SK-N-MC (cell line): ENCODE results near the gene ATMIN.

Experiments used
- DNase-seq: peaks from one replicate; pipeline ENCODE4 v3.0.0-alpha.2; 2011; ENCODE audit warnings: low read depth, low spot score
- H3K27ac ChIP-seq: fragments of 200-600 bp; sonication (generic); 2 replicates; pipeline ENCODE4 v1.5.1; 2016; ENCODE audit warnings: mixed run types
- H3K36me3 ChIP-seq: fragments of 200-600 bp; sonication (generic); 2 replicates; pipeline ENCODE4 v1.6.1; 2017; ENCODE audit warnings: antibody characterized with exemption, low read length, mixed read lengths; ENCODE audit not compliant: insufficient read depth
- H3K4me3 ChIP-seq: fragments of 200-600 bp; sonication (generic); 2 replicates; pipeline ENCODE4 v1.5.1; 2016
- H3K9ac ChIP-seq: fragments of 200-600 bp; sonication (generic); 2 replicates; pipeline ENCODE4 v1.8.0; 2017; ENCODE audit warnings: mixed run types, mixed read lengths; ENCODE audit not compliant: insufficient read length
- H3K9me3 ChIP-seq: fragments of 200-600 bp; sonication (generic); 2 replicates; pipeline ENCODE4 v1.6.1; 2017; ENCODE audit warnings: low read depth, mild to moderate bottlenecking, antibody characterized with exemption, low read length, moderate library complexity, mixed read lengths
- EZH2 ChIP-seq: fragments of 200-600 bp; sonication (generic); IDR thresholded peaks from one replicate; pipeline ENCODE4 v1.6.1; 2017; ENCODE audit warnings: antibody characterized with exemption
- FOXP2 ChIP-seq: optimal IDR thresholded peaks from 2 replicates; pipeline ENCODE3; 2011; ENCODE audit warnings: mild to moderate bottlenecking, moderate library complexity; ENCODE audit not compliant: insufficient read depth; ENCODE audit errors: extremely low read length, control extremely low read depth
- POLR2AphosphoS5 ChIP-seq: IDR thresholded peaks from 2 replicates; pipeline ENCODE4 v1.6.1; 2012; ENCODE audit warnings: mild to moderate bottlenecking, low read depth, low read length, borderline replicate concordance

The ATMIN gene

DNA sequence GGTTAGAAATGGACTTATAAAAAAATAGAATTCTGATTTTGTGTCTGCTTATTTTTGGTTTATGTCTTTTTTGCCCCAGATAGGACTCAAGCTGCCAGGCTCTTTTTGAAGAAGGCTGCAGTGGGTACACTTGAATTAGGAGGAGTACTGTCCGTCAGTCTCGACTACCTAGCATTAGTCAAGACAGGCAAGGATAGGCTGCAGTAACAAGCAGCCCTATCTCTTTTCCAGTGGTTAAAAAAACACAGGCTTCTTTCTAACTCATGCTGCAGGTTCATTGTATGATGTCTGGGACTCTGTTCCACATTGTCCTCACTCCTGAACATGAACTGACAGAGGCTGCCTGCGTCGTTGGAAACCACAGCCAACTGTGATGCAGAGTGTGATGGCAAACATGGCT is 33.4 kb downstream of the ATMIN start:
- Histone ChIP-seq H3K9me3 (no peaks in the 10 kb centered on the region), H3K27ac (no peak overlapping the region), H3K4me3 (no peak overlapping the region), H3K36me3 (no peaks in the 10 kb centered on the region), H3K9ac (no peak overlapping the region)
- TF ChIP-seq FOXP2 = no peak
- no peak for TF ChIP-seq EZH2
- TF ChIP-seq POLR2AphosphoS5 = no peak
- no peak for DNase-seq

DNA sequence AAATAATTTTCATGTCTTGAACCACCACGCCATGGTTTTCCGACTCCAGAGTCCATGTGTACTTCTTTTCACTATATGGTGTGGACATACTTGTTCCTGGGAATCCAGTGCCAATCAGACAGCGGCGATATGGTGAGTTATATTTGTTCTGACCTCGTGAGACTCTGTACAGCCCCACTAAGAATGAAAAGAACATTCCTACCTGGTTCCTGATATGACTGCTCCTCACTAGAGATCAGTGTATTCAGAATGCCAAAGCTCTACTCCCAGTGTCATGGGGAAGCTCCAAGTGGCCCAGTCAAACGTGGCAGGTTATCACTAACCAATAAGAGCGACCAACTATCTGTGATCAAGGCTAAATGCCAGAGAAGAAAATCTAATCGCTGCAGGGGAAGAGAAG is 35.3 kb downstream of the ATMIN start:
- no peaks in the 10 kb centered on the region for H3K9me3 ChIP-seq
- DNase-seq = no peak
- no peak overlapping the region for H3K9ac ChIP-seq
- no peak for TF ChIP-seq FOXP2
- TF ChIP-seq POLR2AphosphoS5 = no peak
- no peak for TF ChIP-seq EZH2
- H3K27ac ChIP-seq = no peak overlapping the region
- H3K4me3 ChIP-seq = no peak overlapping the region
- H3K36me3 ChIP-seq = no peaks in the 10 kb centered on the region

DNA sequence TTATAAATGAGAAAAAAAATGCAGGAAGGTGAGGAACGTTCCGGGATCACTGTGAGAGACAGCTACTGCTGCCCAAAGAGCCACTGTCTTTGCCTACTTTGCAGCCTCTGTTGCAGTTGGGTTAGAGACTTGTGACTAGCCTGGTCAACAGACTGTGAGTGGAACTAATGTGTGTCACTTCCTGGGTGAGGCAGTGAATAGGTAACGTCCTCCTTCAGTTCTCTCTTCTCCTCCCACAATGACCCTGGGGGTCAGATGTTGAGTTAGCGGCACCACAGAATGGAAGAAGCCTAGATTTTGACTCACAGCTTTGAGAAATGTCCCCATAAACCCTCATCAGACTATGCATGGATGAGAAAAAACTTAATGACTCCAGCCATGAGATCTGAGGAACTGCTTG is 36.2 kb downstream of the ATMIN start:
- DNase-seq = no peak
- no peak overlapping the region for H3K27ac ChIP-seq
- no peak overlapping the region for H3K9ac ChIP-seq
- H3K9me3 ChIP-seq = no peaks in the 10 kb centered on the region
- H3K4me3 ChIP-seq = no peak overlapping the region
- no peaks in the 10 kb centered on the region for H3K36me3 ChIP-seq
- TF ChIP-seq EZH2 (no peak), POLR2AphosphoS5 (no peak), FOXP2 (no peak)

DNA sequence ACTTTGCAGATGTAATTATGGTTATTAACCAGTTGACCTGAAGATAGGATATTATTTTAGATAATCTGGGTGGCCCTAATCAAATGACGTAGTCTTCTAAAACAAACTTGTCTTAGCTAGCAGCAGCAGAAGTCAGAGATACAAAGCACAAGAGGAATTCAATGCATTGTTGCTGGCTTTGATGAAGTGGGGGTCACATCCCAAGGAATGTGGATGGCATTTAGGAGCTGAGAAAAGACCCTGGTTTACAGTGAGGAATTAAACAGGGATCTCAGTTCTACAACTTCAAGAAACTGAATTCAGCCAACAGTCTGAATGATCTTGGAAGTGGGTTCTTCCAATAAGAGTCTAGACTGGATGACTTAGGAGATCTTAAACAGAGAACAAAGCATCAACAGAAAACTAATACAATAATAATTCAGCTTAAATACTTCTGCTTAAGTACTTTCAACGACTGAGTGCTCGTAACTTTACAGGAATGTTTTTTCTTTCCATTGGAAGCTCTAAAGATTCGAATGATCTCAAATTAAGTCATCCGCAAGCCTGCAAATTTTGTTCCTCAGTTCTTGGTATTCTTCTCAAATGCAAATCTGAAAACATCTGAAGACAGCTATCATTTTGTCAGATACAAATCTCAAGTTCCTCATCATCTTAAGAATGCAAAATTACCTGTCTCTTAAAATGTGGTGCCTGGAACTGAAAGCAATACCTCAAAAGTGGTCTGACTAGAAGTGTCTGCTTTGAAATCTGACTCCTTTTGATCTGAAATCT is 38.1 kb downstream of the ATMIN start:
- no peak overlapping the region for H3K4me3 ChIP-seq
- no peaks in the 10 kb centered on the region for H3K9me3 ChIP-seq
- no peak for TF ChIP-seq EZH2
- no peak for TF ChIP-seq FOXP2
- TF ChIP-seq POLR2AphosphoS5 = no peak
- no peak overlapping the region for H3K27ac ChIP-seq
- DNase-seq = no peak
- H3K9ac ChIP-seq = no peak overlapping the region
- H3K36me3 ChIP-seq = no peaks in the 10 kb centered on the region

DNA sequence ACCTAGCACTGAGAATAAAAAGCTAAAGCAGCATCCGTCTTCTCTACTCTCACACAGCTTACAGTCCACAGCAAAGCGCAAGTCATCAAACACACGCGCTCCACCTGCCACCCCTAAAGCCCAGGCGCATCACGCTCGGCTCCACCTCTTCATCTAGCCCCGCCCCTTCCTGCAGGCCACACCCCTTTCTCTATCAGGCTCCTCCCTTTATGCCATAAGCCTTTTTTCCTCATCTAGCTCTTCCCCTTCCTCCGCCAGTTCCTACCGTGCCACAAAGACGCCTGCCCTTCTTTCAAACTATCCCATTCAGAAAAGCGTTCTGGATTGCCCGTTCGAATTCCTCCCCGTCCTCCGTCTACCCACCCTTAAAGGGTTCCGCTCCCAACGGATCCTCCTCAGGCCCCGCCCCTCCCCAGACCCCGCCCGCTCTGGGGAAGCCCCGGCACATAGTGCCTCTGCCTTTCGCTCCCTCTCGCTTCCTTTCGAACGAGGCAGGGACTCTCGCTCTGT is 41.0 kb downstream of the ATMIN start:
- peak overlapping the region; percentile 67; the same call in 1 of the 2 replicates for H3K27ac ChIP-seq
- TF ChIP-seq EZH2 (no peak), FOXP2 (no peak), POLR2AphosphoS5 (no peak)
- H3K9me3 ChIP-seq = no peaks in the 10 kb centered on the region
- no peaks in the 10 kb centered on the region for H3K36me3 ChIP-seq
- H3K4me3 ChIP-seq = peak overlapping the region; percentile 87
- no peak overlapping the region for H3K9ac ChIP-seq
- DNase-seq = peak; percentile 20

DNA sequence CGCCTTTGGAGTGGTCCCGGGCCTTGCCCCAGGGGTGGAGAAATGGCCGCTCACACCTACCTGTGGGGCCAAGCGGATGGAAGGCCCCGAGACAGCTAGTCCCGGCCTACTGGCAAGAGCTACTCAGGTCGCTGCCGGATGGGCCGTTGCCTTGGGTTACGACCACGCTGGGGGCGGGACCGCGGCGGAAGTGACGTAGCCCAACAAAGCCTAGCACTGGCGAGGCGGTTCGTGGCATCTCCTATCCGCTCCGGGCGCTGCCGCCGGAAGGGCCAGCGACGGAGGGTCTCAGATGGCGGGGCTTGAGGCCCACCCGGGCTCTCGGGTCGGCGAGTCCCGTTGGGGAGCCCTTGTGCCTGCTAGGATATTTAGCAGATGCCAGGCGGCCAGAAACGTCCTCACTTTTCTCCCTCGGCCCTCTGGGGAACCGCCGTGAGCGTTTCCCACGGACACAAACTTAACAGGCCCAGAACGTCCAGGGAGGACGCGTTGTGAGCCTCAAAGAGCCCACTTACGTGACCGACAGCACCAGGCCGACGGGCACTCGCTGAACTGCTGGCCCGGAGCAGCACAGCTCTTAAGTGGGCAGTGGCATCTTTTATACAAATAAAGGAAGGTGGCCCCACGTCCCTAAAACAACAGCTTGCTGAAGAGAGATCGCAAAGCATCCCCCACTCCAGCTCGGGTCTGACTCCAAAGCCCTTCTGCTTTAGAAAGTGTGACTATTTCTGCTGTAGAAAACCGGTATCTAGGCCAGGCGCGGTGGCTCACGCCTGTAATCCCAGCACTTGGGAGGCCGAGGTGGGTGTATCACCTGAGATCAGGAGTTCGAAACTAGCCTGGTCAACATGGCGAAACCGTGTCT is 41.7 kb downstream of the ATMIN start, which contains the start of gene C16orf46:
TSS of gene C16orf46 (minus strand) at position 163 of the 865 bp plus-strand sequence. CDS start 13,283 bp downstream, outside the sequence.
- peak within 1 kb of the TSS; percentile 67; the same call in 1 of the 2 replicates for H3K27ac ChIP-seq
- peak; percentile 26 for DNase-seq
- no peaks in the 10 kb centered on the region for H3K9me3 ChIP-seq
- peak within 1 kb of the TSS; percentile 76 for H3K9ac ChIP-seq
- TF ChIP-seq EZH2 = no peak
- TF ChIP-seq POLR2AphosphoS5 = peak; percentile 79
- H3K4me3 ChIP-seq = peak within 1 kb of the TSS; percentile 87
- H3K36me3 ChIP-seq = no peaks in the 10 kb centered on the region

DNA sequence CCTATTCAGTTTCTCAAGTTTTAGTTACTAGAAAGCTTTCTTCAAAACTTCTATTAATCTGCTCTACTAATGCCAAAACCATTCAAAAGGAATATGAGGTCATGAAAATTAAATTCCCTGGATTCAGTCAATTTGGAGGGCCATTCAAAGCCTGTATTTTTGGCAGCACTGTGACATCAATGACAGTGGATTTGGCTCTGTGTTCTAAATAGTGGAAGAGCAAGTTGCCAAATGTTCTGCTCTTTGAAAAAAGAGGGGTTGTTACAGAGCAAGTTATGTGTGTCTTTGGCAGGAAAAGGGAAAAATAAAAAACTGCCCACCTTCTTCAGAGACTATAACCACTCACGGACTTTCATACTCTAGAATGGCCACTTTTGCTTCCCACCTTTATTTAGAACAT is 44.6 kb downstream of the ATMIN start:
- no peak for DNase-seq

DNA sequence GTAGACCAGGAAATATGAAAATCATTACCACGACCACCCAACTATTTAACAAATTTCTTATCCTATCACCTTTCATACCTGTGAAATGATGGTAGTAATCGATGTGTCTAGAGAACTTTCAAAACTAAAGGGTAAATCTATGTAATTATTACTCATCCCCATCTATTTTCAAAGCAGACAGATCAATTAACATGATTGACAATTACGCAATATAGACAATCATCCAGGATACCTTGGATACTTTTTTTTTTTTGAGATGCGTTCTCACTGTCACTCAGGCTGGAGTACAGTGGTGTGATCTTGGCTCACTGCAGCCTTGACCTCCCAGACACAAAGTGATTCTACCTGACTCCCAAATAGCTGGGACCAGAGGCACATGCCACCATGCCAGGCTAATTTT is 45.4 kb downstream of the ATMIN start:
- no peak for TF ChIP-seq EZH2
- TF ChIP-seq POLR2AphosphoS5 = no peak
- TF ChIP-seq FOXP2 = no peak
- no peaks in the 10 kb centered on the region for H3K9me3 ChIP-seq
- no peak overlapping the region for H3K4me3 ChIP-seq
- no peaks in the 10 kb centered on the region for H3K36me3 ChIP-seq
- no peak overlapping the region for H3K9ac ChIP-seq
- DNase-seq = no peak
- no peak overlapping the region for H3K27ac ChIP-seq

More for the DNA sequence above, 44.6 kb downstream of the ATMIN start:
- TF ChIP-seq EZH2 (no peak), POLR2AphosphoS5 (no peak), FOXP2 (no peak)
- Histone ChIP-seq H3K4me3 (no peak overlapping the region), H3K9me3 (no peaks in the 10 kb centered on the region), H3K36me3 (no peaks in the 10 kb centered on the region), H3K9ac (no peak overlapping the region), H3K27ac (no peak overlapping the region)
